Chondrocyte (in vitro differentiated cells): ENCODE results near the gene RASAL2. TPM values are rescaled to one million over a fixed set of nuclear protein-coding genes. Genes with fewer than 3 reads are reported as not detected.

ENCODE experiments used
- DNase-seq: peaks from one replicate; pipeline ENCODE4 v3.0.0; 2021; ENCODE audit warnings: mixed read lengths, low spot score
- H3K27ac Mint-ChIP-seq: one replicate; pipeline ENCODE4 v1.8.0; 2021; ENCODE audit warnings: mild to moderate bottlenecking, moderate library complexity, mixed read lengths; ENCODE audit not compliant: unreplicated experiment
- H3K27me3 Mint-ChIP-seq: 2 replicates; pipeline ENCODE4 v1.8.0; 2021; ENCODE audit warnings: low read depth, mixed read lengths
- H3K36me3 Mint-ChIP-seq: 2 replicates; pipeline ENCODE4 v1.8.0; 2021; ENCODE audit warnings: low read depth, mixed read lengths
- H3K4me1 Mint-ChIP-seq: 2 replicates; pipeline ENCODE4 v1.8.0; 2021; ENCODE audit warnings: low read depth, mild to moderate bottlenecking, mixed read lengths
- H3K4me3 Mint-ChIP-seq: one replicate; pipeline ENCODE4 v1.8.0; 2021; ENCODE audit warnings: mild to moderate bottlenecking, moderate library complexity, mixed read lengths; ENCODE audit not compliant: unreplicated experiment
- H3K9me3 Mint-ChIP-seq: 2 replicates; pipeline ENCODE4 v1.8.0; 2021; ENCODE audit warnings: low read depth, mixed read lengths
- total RNA-seq: library from RNA; stranded (reverse); gene quantifications from 3 replicates; pipeline ENCODE4 v1.2.1, GENCODE V29; 2021
- TF ChIP-seq, protein P1 (sequence below): fragments of 200-600 bp; sonication (generic); IDR thresholded peaks from 2 replicates; pipeline ENCODE4 v1.5.0; 2021; ENCODE audit warnings: antibody characterized with exemption, mild to moderate bottlenecking, moderate library complexity

RASAL2 gene
- total RNA-seq, 1 donor from 2014 or later, result 40.1 TPM

- no peaks in the 10 kb centered on the region for H3K27me3 Mint-ChIP-seq
- no peak for DNase-seq
- no peak overlapping the region for H3K27ac Mint-ChIP-seq
- peaks cover 7% of the 10 kb centered on the region for H3K4me1 Mint-ChIP-seq
- TF ChIP-seq, protein P1, sequence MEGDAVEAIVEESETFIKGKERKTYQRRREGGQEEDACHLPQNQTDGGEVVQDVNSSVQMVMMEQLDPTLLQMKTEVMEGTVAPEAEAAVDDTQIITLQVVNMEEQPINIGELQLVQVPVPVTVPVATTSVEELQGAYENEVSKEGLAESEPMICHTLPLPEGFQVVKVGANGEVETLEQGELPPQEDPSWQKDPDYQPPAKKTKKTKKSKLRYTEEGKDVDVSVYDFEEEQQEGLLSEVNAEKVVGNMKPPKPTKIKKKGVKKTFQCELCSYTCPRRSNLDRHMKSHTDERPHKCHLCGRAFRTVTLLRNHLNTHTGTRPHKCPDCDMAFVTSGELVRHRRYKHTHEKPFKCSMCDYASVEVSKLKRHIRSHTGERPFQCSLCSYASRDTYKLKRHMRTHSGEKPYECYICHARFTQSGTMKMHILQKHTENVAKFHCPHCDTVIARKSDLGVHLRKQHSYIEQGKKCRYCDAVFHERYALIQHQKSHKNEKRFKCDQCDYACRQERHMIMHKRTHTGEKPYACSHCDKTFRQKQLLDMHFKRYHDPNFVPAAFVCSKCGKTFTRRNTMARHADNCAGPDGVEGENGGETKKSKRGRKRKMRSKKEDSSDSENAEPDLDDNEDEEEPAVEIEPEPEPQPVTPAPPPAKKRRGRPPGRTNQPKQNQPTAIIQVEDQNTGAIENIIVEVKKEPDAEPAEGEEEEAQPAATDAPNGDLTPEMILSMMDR, result no peak
- H3K4me3 Mint-ChIP-seq, result no peak overlapping the region
- H3K36me3 Mint-ChIP-seq, result no peaks in the 10 kb centered on the region
- H3K9me3 Mint-ChIP-seq, result no peaks in the 10 kb centered on the region
Measured at GRCh38 chr1:178371933-178372388, 278.1 kb downstream of the RASAL2 start.

- Mint-ChIP-seq H3K27ac (no peak overlapping the region), H3K4me3 (no peak overlapping the region), H3K9me3 (no peaks in the 10 kb centered on the region), H3K36me3 (no peaks in the 10 kb centered on the region), H3K27me3 (no peaks in the 10 kb centered on the region), H3K4me1 (peaks cover 3% of the 10 kb centered on the region)
- TF ChIP-seq, protein P1, result no peak
- no peak for DNase-seq
Measured at GRCh38 chr1:178374016-178374415, 280.1 kb downstream of the RASAL2 start.

DNA sequence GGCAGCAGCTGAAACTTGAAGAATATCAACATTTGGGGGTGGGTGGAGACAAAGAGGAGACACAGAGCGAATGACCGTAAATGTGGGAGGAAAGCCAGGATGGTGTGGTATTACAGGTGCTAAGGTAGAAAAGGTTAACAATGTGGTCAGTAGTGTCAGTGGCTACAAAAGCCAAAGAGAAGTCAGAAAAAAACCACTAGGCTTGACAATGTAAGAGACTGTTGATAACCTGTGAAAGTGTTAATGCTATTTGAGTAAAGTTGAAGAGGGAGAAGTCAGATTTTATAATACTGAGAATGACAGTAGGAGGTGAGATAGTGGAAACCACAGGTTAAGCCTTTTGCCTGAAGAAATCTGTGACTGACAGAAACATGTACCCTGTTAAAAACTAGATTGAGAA is 282.1 kb downstream of the RASAL2 start:
- no peak overlapping the region for H3K27ac Mint-ChIP-seq
- no peaks in the 10 kb centered on the region for H3K9me3 Mint-ChIP-seq
- no peaks in the 10 kb centered on the region for H3K36me3 Mint-ChIP-seq
- TF ChIP-seq, protein P1, result no peak
- peaks cover 3% of the 10 kb centered on the region for H3K4me1 Mint-ChIP-seq
- no peaks in the 10 kb centered on the region for H3K27me3 Mint-ChIP-seq
- H3K4me3 Mint-ChIP-seq, result no peak overlapping the region
- no peak for DNase-seq

GRCh38 chr1:178379807-178380206 is 285.9 kb downstream of the RASAL2 start:
- TF ChIP-seq, protein P1, result peak; percentile 62
- Mint-ChIP-seq H3K4me3 (no peak overlapping the region), H3K36me3 (no peaks in the 10 kb centered on the region), H3K4me1 (peaks cover 19% of the 10 kb centered on the region), H3K27me3 (no peaks in the 10 kb centered on the region), H3K9me3 (no peaks in the 10 kb centered on the region), H3K27ac (no peak overlapping the region)
- DNase-seq, result no peak

DNA sequence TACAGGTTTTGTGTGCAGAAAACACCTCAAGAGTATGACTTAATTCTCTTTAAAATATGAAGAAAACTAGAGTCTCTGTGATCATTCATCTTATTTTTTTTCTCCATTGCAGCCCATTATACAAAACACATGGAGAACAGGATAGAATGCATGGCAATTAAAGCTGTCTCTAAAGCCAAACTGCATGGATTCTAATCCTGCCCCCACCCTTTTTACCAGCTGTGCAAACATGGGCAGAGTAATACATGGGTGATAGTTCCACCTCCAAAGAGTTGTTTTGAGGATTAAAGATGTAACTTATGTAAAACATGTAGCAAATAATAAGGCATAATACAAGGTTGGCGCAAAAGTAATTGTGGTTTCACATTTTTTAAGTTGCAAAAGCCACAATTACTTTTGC is 288.5 kb downstream of the RASAL2 start:
- DNase-seq, result no peak
- Mint-ChIP-seq H3K4me1 (peaks cover 19% of the 10 kb centered on the region), H3K27me3 (no peaks in the 10 kb centered on the region), H3K9me3 (no peaks in the 10 kb centered on the region), H3K27ac (no peak overlapping the region), H3K36me3 (no peaks in the 10 kb centered on the region), H3K4me3 (no peak overlapping the region)
- TF ChIP-seq, protein P1, result no peak
